ENCODE results near the gene GPR157.

Gene GPR157

GRCh38 chr1:9093581-9093980 lies 35.3 kb downstream of the GPR157 start:
- TF ChIP-seq, protein P1, sequence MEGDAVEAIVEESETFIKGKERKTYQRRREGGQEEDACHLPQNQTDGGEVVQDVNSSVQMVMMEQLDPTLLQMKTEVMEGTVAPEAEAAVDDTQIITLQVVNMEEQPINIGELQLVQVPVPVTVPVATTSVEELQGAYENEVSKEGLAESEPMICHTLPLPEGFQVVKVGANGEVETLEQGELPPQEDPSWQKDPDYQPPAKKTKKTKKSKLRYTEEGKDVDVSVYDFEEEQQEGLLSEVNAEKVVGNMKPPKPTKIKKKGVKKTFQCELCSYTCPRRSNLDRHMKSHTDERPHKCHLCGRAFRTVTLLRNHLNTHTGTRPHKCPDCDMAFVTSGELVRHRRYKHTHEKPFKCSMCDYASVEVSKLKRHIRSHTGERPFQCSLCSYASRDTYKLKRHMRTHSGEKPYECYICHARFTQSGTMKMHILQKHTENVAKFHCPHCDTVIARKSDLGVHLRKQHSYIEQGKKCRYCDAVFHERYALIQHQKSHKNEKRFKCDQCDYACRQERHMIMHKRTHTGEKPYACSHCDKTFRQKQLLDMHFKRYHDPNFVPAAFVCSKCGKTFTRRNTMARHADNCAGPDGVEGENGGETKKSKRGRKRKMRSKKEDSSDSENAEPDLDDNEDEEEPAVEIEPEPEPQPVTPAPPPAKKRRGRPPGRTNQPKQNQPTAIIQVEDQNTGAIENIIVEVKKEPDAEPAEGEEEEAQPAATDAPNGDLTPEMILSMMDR (IDR thresholded peaks at IDR 0.05; ENCODE audit: insufficient read depth, low read length, missing control alignments): no peak
- no peak for DNase-seq (ENCODE audit: low read depth, low spot score)
- no peak overlapping the region for H3K4me3 ChIP-seq (ENCODE audit: low read depth, low read length)
- POLR2A ChIA-PET: no interaction called here
- CTCF ChIA-PET: interaction anchor here (1.3 to 2.1 kb wide), 2 partner anchors 9 to 175 kb away, joined by 3 to 13 read pairs; no protein-coding TSS in a partner anchor

DNA sequence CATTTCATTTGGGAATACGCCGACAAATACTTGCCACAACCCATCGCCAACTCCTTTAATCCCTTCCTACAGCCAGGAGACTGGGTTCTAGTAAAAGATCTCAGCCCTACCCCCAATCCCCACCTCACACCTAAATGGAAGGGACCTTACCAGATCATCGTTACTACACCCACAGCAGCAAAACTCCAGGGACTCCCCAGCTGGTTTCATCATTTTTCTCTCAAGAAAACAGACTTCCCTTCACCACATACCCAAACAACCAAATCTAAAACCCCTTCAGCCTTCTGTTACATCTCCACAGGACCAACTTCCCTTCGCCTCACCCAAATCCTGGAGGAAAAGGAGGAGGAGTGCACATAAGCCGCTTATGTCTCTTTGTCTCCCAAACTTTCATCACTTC lies 35.8 kb downstream of the GPR157 start:
- CTCF ChIA-PET: interaction anchor here (1.0 to 2.1 kb wide), 4 partner anchors 8 to 175 kb away, joined by 3 to 13 read pairs (median 4); no protein-coding TSS in a partner anchor
- H3K4me3 ChIP-seq (ENCODE audit: low read depth, low read length): no peak overlapping the region
- DNase-seq (ENCODE audit: low read depth, low spot score): no peak
- POLR2A ChIA-PET: no interaction called here
- TF ChIP-seq, protein P1 (IDR thresholded peaks at IDR 0.05; ENCODE audit: insufficient read depth, low read length, missing control alignments): no peak

DNA sequence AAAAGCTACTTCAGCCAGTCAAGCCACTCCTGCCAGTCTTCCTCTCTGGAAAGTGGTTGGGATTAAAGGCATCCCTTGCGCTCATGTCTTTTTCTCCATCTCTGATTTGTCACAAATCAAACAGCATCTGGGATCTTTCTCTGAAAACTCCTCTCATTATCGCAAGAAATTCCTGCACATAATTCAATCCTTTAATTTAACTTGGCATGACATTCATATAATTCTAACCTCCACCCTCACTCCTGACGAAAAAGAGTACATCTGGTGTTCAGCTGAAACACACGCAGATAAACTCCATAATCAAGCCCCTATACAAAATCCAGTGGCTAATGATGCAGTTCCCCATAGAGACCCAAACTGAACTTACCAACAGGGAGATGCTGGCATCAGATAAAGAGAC lies 40.1 kb downstream of the GPR157 start:
- CTCF ChIA-PET: interaction anchor here (1.4 to 1.8 kb wide), 3 partner anchors 12 to 84 kb away, joined by 3 to 5 read pairs (median 4); no protein-coding TSS in a partner anchor
- no peak for DNase-seq (ENCODE audit: low read depth, low spot score)
- no peak overlapping the region for H3K4me3 ChIP-seq (ENCODE audit: low read depth, low read length)
- TF ChIP-seq, protein P1 (IDR thresholded peaks at IDR 0.05; ENCODE audit: insufficient read depth, low read length, missing control alignments): no peak
- POLR2A ChIA-PET: no interaction called here

- TF ChIP-seq, protein P1 (IDR thresholded peaks at IDR 0.05; ENCODE audit: insufficient read depth, low read length, missing control alignments): no peak
- CTCF ChIA-PET: interaction anchor here (1.5 to 1.8 kb wide), 2 partner anchors 13 to 83 kb away, joined by 3 to 4 read pairs; no protein-coding TSS in a partner anchor
- DNase-seq (ENCODE audit: low read depth, low spot score): no peak
- no peak overlapping the region for H3K4me3 ChIP-seq (ENCODE audit: low read depth, low read length)
- POLR2A ChIA-PET: interaction anchor here (0.6 kb wide), 1 partner anchor 23 kb away, joined by 4 read pairs; no protein-coding TSS in a partner anchor
Observed at GRCh38 chr1:9087411-9088125, 41.3 kb downstream of the GPR157 start.

DNA sequence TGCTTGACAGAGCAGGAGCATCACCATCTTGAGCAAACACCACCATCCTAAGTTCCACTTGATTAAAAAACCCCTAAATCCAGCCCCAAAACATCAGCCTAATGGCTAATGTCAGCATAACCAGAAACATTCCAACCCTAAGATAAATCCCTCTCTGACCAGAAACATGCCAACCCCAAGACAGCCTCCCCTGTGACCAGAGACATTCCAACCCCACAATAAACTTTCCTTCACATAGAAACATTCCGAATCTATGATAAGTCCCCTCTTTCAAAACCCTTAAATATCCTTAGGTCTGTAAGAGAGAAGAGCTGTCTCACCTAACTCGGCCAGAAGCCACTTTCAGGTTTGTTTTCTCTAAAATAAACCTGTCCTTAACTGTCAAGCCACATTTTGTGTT lies 42.1 kb downstream of the GPR157 start:
- TF ChIP-seq, protein P1 (IDR thresholded peaks at IDR 0.05; ENCODE audit: insufficient read depth, low read length, missing control alignments): no peak
- H3K4me3 ChIP-seq (ENCODE audit: low read depth, low read length): no peak overlapping the region
- POLR2A ChIA-PET: interaction anchor here (0.6 kb wide), 1 partner anchor 23 kb away, joined by 4 read pairs; no protein-coding TSS in a partner anchor
- no peak for DNase-seq (ENCODE audit: low read depth, low spot score)
- CTCF ChIA-PET: interaction anchor here (1.6 to 2.1 kb wide), 3 partner anchors 9 to 82 kb away, joined by 6 to 8 read pairs (median 8); no protein-coding TSS in a partner anchor

DNA sequence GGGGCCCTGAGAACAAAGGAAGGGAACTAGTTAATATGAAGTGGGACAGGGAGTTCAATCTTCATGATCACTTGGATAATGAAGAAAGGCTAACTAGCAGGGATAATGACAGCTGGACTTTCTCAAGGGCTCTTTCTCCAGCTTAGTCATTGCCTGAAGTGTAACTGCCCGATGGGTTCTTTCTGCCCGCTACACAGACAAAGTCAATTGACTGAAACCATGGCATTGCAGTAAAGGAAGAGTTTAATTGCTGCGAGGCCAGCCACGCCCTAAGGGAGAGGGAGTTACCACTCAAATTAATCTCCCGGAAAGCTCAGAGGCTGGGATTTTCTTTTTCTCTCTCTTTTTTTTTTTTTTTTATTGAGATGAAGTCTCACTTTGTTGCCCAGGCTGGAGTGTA lies 42.9 kb downstream of the GPR157 start:
- TF ChIP-seq, protein P1 (IDR thresholded peaks at IDR 0.05; ENCODE audit: insufficient read depth, low read length, missing control alignments): no peak
- DNase-seq (ENCODE audit: low read depth, low spot score): no peak
- POLR2A ChIA-PET: interaction anchor here (0.6 kb wide), 1 partner anchor 207 kb away, joined by 5 read pairs; no protein-coding TSS in a partner anchor
- CTCF ChIA-PET: interaction anchor here (1.6 to 2.7 kb wide), 4 partner anchors 10 to 81 kb away, joined by 6 to 10 read pairs (median 8); no protein-coding TSS in a partner anchor
- H3K4me3 ChIP-seq (ENCODE audit: low read depth, low read length): no peak overlapping the region

Data from AG04449 (cell line).